HG03432 (cell line): ENCODE measurements around the gene ARAP1.

Experiments used
- ATAC-seq: cut with Tn5 transposase; IDR thresholded peaks from one replicate; pipeline ENCODE4 v1.9.1; 2021; ENCODE audit warnings: mild to moderate bottlenecking, moderate library complexity; ENCODE audit not compliant: unreplicated experiment

ARAP1 gene

GRCh38 chr11:72744474-72744873, 7.7 kb downstream of the ARAP1 start:
- ATAC-seq: no peak

- ATAC-seq: peak; percentile 53
Measured at GRCh38 chr11:72743321-72744221, 8.6 kb downstream of the ARAP1 start.

GRCh38 chr11:72742513-72743320, 9.5 kb downstream of the ARAP1 start:
- no peak for ATAC-seq

- ATAC-seq: no peak
Measured at GRCh38 chr11:72741849-72742512, 10.2 kb downstream of the ARAP1 start.

- no peak for ATAC-seq
Measured at GRCh38 chr11:72741429-72741833, 10.8 kb downstream of the ARAP1 start.

GRCh38 chr11:72740562-72741428, 11.4 kb downstream of the ARAP1 start:
- ATAC-seq: no peak

- ATAC-seq: no peak
Measured at GRCh38 chr11:72740060-72740424, 12.2 kb downstream of the ARAP1 start.

- no peak for ATAC-seq
Measured at GRCh38 chr11:72739240-72740059, 12.8 kb downstream of the ARAP1 start.

- peak; percentile 31 for ATAC-seq
Measured at GRCh38 chr11:72738199-72739141, 13.7 kb downstream of the ARAP1 start.

- ATAC-seq: no peak
Measured at GRCh38 chr11:72737336-72737735, 14.9 kb downstream of the ARAP1 start.

- no peak for ATAC-seq
Measured at GRCh38 chr11:72736452-72737069, 15.6 kb downstream of the ARAP1 start.

GRCh38 chr11:72735495-72736027, 16.6 kb downstream of the ARAP1 start:
- ATAC-seq: no peak

GRCh38 chr11:72732329-72732728, 19.9 kb downstream of the ARAP1 start:
- no peak for ATAC-seq

GRCh38 chr11:72730737-72731136, 21.5 kb downstream of the ARAP1 start:
- no peak for ATAC-seq

GRCh38 chr11:72730243-72730642, 22.0 kb downstream of the ARAP1 start:
- ATAC-seq: no peak

GRCh38 chr11:72727521-72727920, 24.7 kb downstream of the ARAP1 start:
- no peak for ATAC-seq

GRCh38 chr11:72726266-72727220, 25.7 kb downstream of the ARAP1 start:
- ATAC-seq: no peak
